ENCODE results near the gene SLC35E4. TPM values are rescaled to one million over a fixed set of nuclear protein-coding genes. Genes with fewer than 3 reads are reported as not detected.

SLC35E4 gene
- total RNA-seq, 2 experiments from 2014 or later = 1.8 to 1.9 TPM

DNA sequence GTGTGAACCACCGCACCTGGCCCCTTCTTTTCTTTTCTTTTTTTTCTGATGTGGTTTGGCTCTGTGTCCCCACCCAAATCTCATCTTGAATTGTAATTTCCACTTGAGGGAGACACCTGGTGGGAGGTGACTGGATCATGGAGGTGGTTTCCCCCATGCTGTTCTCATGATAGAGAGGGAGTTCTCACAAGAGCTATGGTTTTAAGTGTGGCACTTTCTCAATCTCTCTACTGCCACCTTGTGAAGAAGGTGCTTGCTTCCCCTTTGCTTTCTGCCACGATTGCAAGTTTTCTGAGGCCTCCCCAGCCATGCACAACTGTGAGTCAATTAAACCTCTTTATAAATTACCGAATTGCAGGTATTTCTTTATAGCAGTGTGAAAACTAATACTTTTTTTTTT is 33.5 kb upstream of the SLC35E4 start:
- Mint-ChIP-seq H3K4me1 (ENCODE audit: low read depth) (peaks cover 17% of the 10 kb centered on the region), H3K27me3 (ENCODE audit: low read depth) (no peaks in the 10 kb centered on the region), H3K9me3 (ENCODE audit: insufficient read depth) (no peaks in the 10 kb centered on the region), H3K27ac (no peak overlapping the region), H3K36me3 (ENCODE audit: low read depth) (no peaks in the 10 kb centered on the region), H3K4me3 (no peak overlapping the region)
- DNase-seq (peak; percentile 42), ATAC-seq (no peak)
- ChIA-PET POLR2A (no interaction called here), CTCF (interaction anchor here (0.6 to 1.5 kb wide), 9 partner anchors 9 to 552 kb away, joined by 3 to 7 read pairs (median 3); partner anchors contain the start of gene PES1)

DNA sequence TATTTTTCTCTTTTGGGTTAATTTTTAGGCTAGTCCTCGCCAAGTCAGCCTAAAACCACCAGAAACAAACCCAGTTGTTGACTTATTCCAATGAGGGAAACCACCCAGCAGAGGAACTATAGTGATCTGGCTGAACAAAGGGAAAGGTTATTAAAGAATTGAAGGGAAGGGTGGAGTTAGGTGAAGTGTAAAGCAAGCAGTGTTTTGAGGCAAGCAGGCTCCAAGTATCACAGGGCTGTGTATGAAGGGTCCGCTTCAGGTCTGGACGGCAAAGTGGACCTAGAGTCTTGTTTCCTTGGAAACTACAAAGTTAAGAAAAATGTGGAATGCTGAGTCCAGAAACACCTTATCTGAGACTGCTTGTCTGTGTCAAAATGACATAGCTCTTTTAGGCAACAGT is 31.8 kb upstream of the SLC35E4 start:
- Mint-ChIP-seq H3K9me3 (ENCODE audit: insufficient read depth) (no peaks in the 10 kb centered on the region), H3K4me3 (no peak overlapping the region), H3K4me1 (ENCODE audit: low read depth) (peaks cover 35% of the 10 kb centered on the region), H3K27ac (no peak overlapping the region), H3K27me3 (ENCODE audit: low read depth) (no peaks in the 10 kb centered on the region), H3K36me3 (ENCODE audit: low read depth) (no peaks in the 10 kb centered on the region)
- ChIA-PET POLR2A (interaction anchor here (0.6 kb wide), 1 partner anchor 20 kb away, joined by 3 read pairs; no protein-coding TSS in a partner anchor), CTCF (interaction anchor here (0.7 to 1.6 kb wide), 5 partner anchors 21 to 216 kb away, joined by 3 to 6 read pairs (median 3); partner anchors contain the start of genes RNF215 and SLC35E4)
- no peak for ATAC-seq
- DNase-seq = no peak

- no peak overlapping the region for H3K4me3 Mint-ChIP-seq
- ATAC-seq (no peak), DNase-seq (no peak)
- ChIA-PET CTCF (interaction anchor here (0.9 to 4.2 kb wide), 6 partner anchors 10 to 217 kb away, joined by 3 to 24 read pairs (median 4); partner anchors contain the start of genes PES1, RNF215 and SLC35E4), POLR2A (no interaction called here)
- peaks cover 44% of the 10 kb centered on the region for H3K4me1 Mint-ChIP-seq (ENCODE audit: low read depth)
- H3K9me3 Mint-ChIP-seq (ENCODE audit: insufficient read depth) = no peaks in the 10 kb centered on the region
- H3K27me3 Mint-ChIP-seq (ENCODE audit: low read depth) = no peaks in the 10 kb centered on the region
- H3K27ac Mint-ChIP-seq = no peak overlapping the region
- no peaks in the 10 kb centered on the region for H3K36me3 Mint-ChIP-seq (ENCODE audit: low read depth)
Measured at GRCh38 chr22:30604723-30605122, 30.9 kb upstream of the SLC35E4 start.

GRCh38 chr22:30605449-30606110 is 30.0 kb upstream of the SLC35E4 start:
- peak; percentile 51 for ATAC-seq
- ChIA-PET POLR2A (no interaction called here), CTCF (interaction anchor here (1.2 to 5.6 kb wide), 12 partner anchors 8 to 363 kb away, joined by 3 to 44 read pairs (median 6); partner anchors contain the start of genes MORC2, MTFP1, PES1 and SLC35E4)
- Mint-ChIP-seq H3K27me3 (ENCODE audit: low read depth) (no peaks in the 10 kb centered on the region), H3K4me1 (ENCODE audit: low read depth) (peaks cover 48% of the 10 kb centered on the region), H3K27ac (no peak overlapping the region), H3K36me3 (ENCODE audit: low read depth) (no peaks in the 10 kb centered on the region), H3K4me3 (no peak overlapping the region), H3K9me3 (ENCODE audit: insufficient read depth) (no peaks in the 10 kb centered on the region)
- DNase-seq = peak; percentile 69

DNA sequence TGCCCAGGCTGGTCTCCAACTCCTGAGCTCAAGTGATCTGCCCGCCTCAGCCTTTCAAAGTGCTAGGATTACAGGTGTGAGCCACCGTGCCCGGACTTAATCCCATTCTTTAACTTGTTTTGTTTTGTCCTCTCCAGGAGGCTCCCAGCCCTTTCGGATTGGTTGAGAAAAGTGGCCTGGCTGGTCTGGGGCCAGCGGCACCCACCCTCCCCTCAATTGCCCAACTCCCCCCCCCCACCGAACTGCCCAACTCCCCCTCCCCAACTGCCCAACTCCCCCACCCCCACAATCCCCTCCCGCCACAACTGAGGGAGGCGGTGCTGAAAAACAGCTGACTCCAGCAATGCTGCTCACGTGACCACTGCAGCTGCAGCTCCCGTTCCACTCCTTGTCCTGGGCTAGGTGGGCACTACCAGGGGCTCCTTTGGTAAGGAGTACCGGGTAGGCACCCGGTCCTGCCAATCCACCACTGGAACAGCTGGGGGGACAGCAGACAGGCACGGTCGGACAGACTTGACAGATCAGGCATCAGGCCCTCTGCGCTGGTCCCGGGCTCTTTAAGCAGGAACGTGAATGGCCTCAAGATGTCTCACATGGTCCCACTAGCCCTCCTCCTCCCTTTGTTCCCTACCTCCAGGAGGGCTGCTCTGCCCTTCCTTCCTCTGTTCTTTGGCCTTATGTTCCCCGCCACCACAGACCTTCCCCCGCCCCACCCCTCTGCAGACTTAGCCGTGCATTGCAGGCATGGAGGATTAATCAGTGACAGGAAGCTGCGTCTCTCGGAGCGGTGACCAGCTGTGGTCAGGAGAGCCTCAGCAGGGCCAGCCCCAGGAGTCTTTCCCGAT is 28.9 kb upstream of the SLC35E4 start, which contains the start of gene TCN2:
Gene TCN2 (plus strand): TSS at position 720 of the 845 bp plus-strand sequence. CDS start 158 bp downstream, outside the sequence.
- POLR2A ChIA-PET = interaction anchor here (0.6 kb wide), 1 partner anchor 250 kb away, joined by 3 read pairs; the partner anchor contains the start of genes CCDC157 and SF3A1
- ATAC-seq (peak; percentile 57), DNase-seq (peak; percentile 62)
- H3K27ac Mint-ChIP-seq = peak within 1 kb of the TSS; percentile 75
- peak within 1 kb of the TSS; percentile 60 for H3K4me3 Mint-ChIP-seq
- CTCF ChIA-PET = interaction anchor here (0.9 to 5.6 kb wide), 16 partner anchors 9 to 501 kb away, joined by 3 to 44 read pairs (median 5); partner anchors contain the start of genes MORC2, MTFP1, PES1 and SELENOM
- H3K9me3 Mint-ChIP-seq (ENCODE audit: insufficient read depth) = no peaks in the 10 kb centered on the region
- no peaks in the 10 kb centered on the region for H3K27me3 Mint-ChIP-seq (ENCODE audit: low read depth)
- H3K4me1 Mint-ChIP-seq (ENCODE audit: low read depth) = peaks cover 48% of the 10 kb centered on the region
- no peaks in the 10 kb centered on the region for H3K36me3 Mint-ChIP-seq (ENCODE audit: low read depth)

DNA sequence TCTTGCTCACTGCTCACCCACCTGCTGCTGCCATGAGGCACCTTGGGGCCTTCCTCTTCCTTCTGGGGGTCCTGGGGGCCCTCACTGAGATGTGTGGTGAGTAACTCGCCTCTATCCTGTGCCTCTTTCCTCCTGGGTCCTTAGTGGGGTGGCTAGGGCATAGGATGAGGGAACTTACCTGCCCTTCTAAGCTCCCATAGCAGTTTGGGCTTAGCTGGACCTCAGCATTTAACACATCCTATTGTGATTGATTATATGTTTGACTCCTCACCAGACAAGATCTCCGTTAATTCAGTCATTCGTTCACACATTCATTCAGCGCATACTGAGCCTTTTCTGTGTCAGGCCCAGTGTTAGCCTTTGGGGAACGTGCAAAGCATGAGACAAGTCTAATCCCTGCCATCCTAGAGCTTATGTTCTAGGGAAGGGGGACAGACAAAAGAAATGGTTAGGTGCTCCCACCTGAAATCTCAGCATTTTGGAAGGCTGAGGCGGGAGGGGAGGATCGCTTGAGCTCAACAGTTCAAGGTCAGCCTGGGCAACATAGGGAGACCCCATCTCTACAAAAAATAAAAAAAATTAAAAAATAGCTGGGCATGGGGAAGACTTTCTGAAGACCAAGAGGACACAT is 28.2 kb upstream of the SLC35E4 start:
- CTCF ChIA-PET = interaction anchor here (1.0 to 5.6 kb wide), 9 partner anchors 10 to 181 kb away, joined by 4 to 44 read pairs (median 6); partner anchors contain the start of genes MTFP1, PES1 and SLC35E4
- H3K27ac Mint-ChIP-seq = peak overlapping the region; percentile 75
- H3K27me3 Mint-ChIP-seq (ENCODE audit: low read depth) = no peaks in the 10 kb centered on the region
- H3K9me3 Mint-ChIP-seq (ENCODE audit: insufficient read depth) = no peaks in the 10 kb centered on the region
- POLR2A ChIA-PET = interaction anchor here (1.0 kb wide), 1 partner anchor 16 kb away, joined by 5 read pairs; the partner anchor contains the start of gene PES1
- DNase-seq (no peak), ATAC-seq (no peak)
- H3K36me3 Mint-ChIP-seq (ENCODE audit: low read depth) = no peaks in the 10 kb centered on the region
- peaks cover 48% of the 10 kb centered on the region for H3K4me1 Mint-ChIP-seq (ENCODE audit: low read depth)
- peak overlapping the region; percentile 60 for H3K4me3 Mint-ChIP-seq

GRCh38 chr22:30607939-30608338 is 27.6 kb upstream of the SLC35E4 start:
- no peaks in the 10 kb centered on the region for H3K27me3 Mint-ChIP-seq (ENCODE audit: low read depth)
- no peak overlapping the region for H3K27ac Mint-ChIP-seq
- no peaks in the 10 kb centered on the region for H3K9me3 Mint-ChIP-seq (ENCODE audit: insufficient read depth)
- no peak for ATAC-seq
- H3K4me1 Mint-ChIP-seq (ENCODE audit: low read depth) = peaks cover 48% of the 10 kb centered on the region
- H3K36me3 Mint-ChIP-seq (ENCODE audit: low read depth) = no peaks in the 10 kb centered on the region
- DNase-seq = no peak
- ChIA-PET POLR2A (interaction anchor here (1.0 kb wide), 1 partner anchor 17 kb away, joined by 5 read pairs; the partner anchor contains the start of gene PES1), CTCF (interaction anchor here (1.6 to 5.6 kb wide), 4 partner anchors 17 to 163 kb away, joined by 5 to 44 read pairs (median 17); partner anchors contain the start of genes PES1 and SLC35E4)
- H3K4me3 Mint-ChIP-seq = no peak overlapping the region

DNA sequence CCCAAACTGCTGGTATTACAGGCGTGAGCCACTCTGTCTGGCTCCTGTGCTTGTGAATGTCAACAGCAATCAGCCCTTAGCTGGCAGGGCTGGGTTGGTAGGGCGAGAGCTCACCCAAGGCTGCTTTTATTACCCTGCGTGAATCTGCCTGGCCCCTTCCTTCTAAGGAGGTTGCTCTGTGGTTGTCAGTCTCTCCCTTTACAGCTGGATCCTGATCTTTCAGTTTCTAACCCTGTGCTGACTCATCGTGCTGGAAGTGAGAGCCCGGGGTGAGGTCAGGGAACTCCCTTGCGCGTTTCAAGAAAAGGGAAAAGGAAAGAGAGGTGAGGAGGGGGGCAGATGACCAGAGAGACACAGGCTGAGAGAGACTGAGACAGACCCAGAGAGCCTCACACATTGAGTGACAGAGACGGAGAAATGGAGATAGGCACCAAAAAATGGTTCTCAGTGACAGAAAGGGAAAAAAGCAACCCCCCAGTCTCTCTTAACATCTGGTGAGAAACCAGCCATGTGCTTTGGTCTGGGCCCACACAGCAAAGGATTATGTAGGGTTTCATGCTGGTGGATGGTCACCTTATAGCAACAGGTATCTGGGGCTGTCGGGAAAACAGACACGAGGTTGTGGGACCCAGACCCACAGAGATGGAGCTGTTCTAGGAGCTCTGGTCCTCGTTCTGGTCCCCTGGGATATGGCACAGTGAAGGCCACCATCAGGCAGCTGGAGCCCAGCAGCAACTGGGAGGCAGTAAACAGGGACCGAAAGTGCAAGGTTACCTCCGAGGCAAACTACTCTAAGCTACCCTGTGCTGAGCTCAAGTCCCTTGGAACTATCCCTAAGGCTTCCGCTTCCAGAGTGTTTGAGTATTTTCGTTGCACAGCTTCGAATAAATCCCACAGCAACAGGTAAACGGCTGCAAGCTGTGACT is 26.1 kb upstream of the SLC35E4 start:
- peak overlapping the region; percentile 4 for H3K27ac Mint-ChIP-seq
- DNase-seq (peak; percentile 36), ATAC-seq (peak; percentile 51)
- H3K36me3 Mint-ChIP-seq (ENCODE audit: low read depth) = no peaks in the 10 kb centered on the region
- no peaks in the 10 kb centered on the region for H3K27me3 Mint-ChIP-seq (ENCODE audit: low read depth)
- no peak overlapping the region for H3K4me3 Mint-ChIP-seq
- ChIA-PET POLR2A (interaction anchor here (0.8 kb wide), 1 partner anchor 26 kb away, joined by 3 read pairs; the partner anchor contains the start of gene SLC35E4), CTCF (interaction anchor here (1.5 to 5.6 kb wide), 3 partner anchors 25 to 164 kb away, joined by 5 to 44 read pairs (median 10); partner anchors contain the start of gene SLC35E4)
- no peaks in the 10 kb centered on the region for H3K9me3 Mint-ChIP-seq (ENCODE audit: insufficient read depth)
- peaks cover 48% of the 10 kb centered on the region for H3K4me1 Mint-ChIP-seq (ENCODE audit: low read depth)

GRCh38 chr22:30610299-30610698 is 25.3 kb upstream of the SLC35E4 start:
- no peaks in the 10 kb centered on the region for H3K36me3 Mint-ChIP-seq (ENCODE audit: low read depth)
- ChIA-PET CTCF (interaction anchor here (5.6 kb wide), 1 partner anchor 24 kb away, joined by 44 read pairs; the partner anchor contains the start of gene SLC35E4), POLR2A (no interaction called here)
- ATAC-seq (no peak), DNase-seq (no peak)
- no peak overlapping the region for H3K4me3 Mint-ChIP-seq
- peaks cover 47% of the 10 kb centered on the region for H3K4me1 Mint-ChIP-seq (ENCODE audit: low read depth)
- H3K27ac Mint-ChIP-seq = no peak overlapping the region
- no peaks in the 10 kb centered on the region for H3K9me3 Mint-ChIP-seq (ENCODE audit: insufficient read depth)
- no peaks in the 10 kb centered on the region for H3K27me3 Mint-ChIP-seq (ENCODE audit: low read depth)

- no peaks in the 10 kb centered on the region for H3K36me3 Mint-ChIP-seq (ENCODE audit: low read depth)
- no peaks in the 10 kb centered on the region for H3K9me3 Mint-ChIP-seq (ENCODE audit: insufficient read depth)
- H3K27me3 Mint-ChIP-seq (ENCODE audit: low read depth) = no peaks in the 10 kb centered on the region
- ATAC-seq (no peak), DNase-seq (no peak)
- ChIA-PET CTCF (interaction anchor here (1.7 kb wide), 1 partner anchor 10 kb away, joined by 7 read pairs; no protein-coding TSS in a partner anchor), POLR2A (no interaction called here)
- no peak overlapping the region for H3K27ac Mint-ChIP-seq
- H3K4me3 Mint-ChIP-seq = no peak overlapping the region
- peaks cover 38% of the 10 kb centered on the region for H3K4me1 Mint-ChIP-seq (ENCODE audit: low read depth)
Measured at GRCh38 chr22:30611197-30611596, 24.4 kb upstream of the SLC35E4 start.
